Measurements from ENCODE around the gene CASKIN2. TPM values are rescaled to one million over a fixed set of nuclear protein-coding genes. Genes with fewer than 3 reads are reported as not detected.

Gene CASKIN2
- total and polyA plus RNA-seq, 2 of the 4 experiments (the other 2 are of a cell fraction) = 2.9 to 6.9 TPM

DNA sequence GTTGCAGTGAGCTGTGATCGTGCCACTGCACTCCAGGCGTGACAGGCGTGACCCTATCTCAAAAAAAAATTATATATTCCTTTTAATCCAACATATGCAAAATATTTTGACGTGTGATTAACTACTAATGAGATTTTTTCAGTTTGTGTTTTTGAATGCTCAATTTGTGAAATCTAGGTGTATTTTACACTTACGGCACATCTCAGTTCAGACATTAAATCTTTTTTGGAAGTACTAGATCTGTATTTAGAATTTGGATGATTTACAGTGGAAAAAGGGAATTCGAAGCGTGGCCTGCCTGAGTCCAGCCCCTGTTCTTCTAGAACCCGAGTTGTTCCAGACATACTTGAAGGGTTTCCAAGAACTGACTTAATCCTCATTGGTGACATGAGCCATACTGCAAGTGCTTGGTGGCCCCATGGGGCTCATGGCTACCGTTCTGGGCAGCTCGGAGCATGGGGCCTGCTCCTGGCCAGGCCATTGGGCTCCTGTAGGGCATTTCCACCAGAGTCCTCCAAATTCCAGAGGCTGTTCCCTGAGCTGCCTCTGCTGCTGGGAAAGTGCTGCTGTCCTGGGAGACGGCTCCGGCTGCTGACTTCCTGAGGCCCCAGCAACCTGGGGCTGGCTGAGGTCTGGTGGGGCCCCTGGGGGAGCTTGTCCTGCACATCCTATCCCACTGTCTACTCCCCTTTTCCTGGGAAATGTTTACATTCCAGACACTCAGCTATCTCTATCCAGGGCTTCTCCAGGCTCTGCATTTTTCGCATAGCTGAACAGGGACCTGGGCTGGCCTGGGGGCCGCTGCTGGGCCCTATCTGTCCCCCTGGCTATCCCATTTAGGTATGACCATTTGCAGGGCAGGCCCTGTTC, 37.3 kb upstream of the CASKIN2 start:
- peak overlapping the region; percentile 61 for H3K4ac ChIP-seq (ENCODE audit: low read depth, low read length)
- H3K4me3 ChIP-seq (ENCODE audit: insufficient read depth, low read depth, low read length) = no peak overlapping the region
- H3K56ac ChIP-seq (ENCODE audit: extremely low read depth, insufficient read depth, low read length) = no peak overlapping the region
- DNase-seq (peak; percentile 20), ATAC-seq (ENCODE audit: low read depth) (peak; percentile 81)
- peak overlapping the region; percentile 1 for H2BK5ac ChIP-seq (ENCODE audit: low read depth, low read length, poor library complexity, severe bottlenecking)
- H4K20me1 ChIP-seq (ENCODE audit: insufficient read depth, low read length) = no peaks in the 10 kb centered on the region
- ChIA-PET POLR2A (ENCODE audit: unreplicated experiment) (no interaction called here), CTCF (interaction anchor here (0.6 to 1.2 kb wide), 2 partner anchors 18 to 36 kb away, joined by 3 read pairs; partner anchors contain the start of gene TSEN54)
- no TSS peak for BruUV-seq (replicated peaks)
- H3K79me1 ChIP-seq (ENCODE audit: low read depth in 1 of 2, low read length in 2 of 2) = no peaks in the 10 kb centered on the region
- peak overlapping the region; percentile 87 for H2AFZ ChIP-seq (replicated peaks; ENCODE audit: low read length, poor library complexity)
- H3K14ac ChIP-seq (replicated peaks; ENCODE audit: low read depth, low read length) = peak overlapping the region; percentile 17; the same call in 1 of the 2 replicates
- in situ Hi-C loops (cut with MboI; ENCODE audit: low sequenced_read_pairs) = no loop called here
- peak overlapping the region; percentile 61; the same call in 1 of the 2 replicates for H3K18ac ChIP-seq (ENCODE audit: low read depth, low read length)
- peaks cover 11% of the 10 kb centered on the region; the same call in 1 of the 2 replicates for H3K9me1 ChIP-seq (ENCODE audit: insufficient read depth, low read length)
- peak overlapping the region; percentile 21; the same call in 1 of the 2 replicates for H2BK20ac ChIP-seq (ENCODE audit: low read depth, low read length)
- no peak for TF ChIP-seq RFX5 (IDR thresholded peaks at IDR 0.05; ENCODE audit: low read depth, low read length)
- TF ChIP-seq, protein P1, sequence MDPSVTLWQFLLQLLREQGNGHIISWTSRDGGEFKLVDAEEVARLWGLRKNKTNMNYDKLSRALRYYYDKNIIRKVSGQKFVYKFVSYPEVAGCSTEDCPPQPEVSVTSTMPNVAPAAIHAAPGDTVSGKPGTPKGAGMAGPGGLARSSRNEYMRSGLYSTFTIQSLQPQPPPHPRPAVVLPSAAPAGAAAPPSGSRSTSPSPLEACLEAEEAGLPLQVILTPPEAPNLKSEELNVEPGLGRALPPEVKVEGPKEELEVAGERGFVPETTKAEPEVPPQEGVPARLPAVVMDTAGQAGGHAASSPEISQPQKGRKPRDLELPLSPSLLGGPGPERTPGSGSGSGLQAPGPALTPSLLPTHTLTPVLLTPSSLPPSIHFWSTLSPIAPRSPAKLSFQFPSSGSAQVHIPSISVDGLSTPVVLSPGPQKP (IDR thresholded peaks at IDR 0.05; ENCODE audit: borderline replicate concordance, low read depth, low read length) = no peak
- TF ChIP-seq MAFK (IDR thresholded peaks at IDR 0.05; ENCODE audit: low read depth, low read length) = no peak
- TF ChIP-seq, protein P2, sequence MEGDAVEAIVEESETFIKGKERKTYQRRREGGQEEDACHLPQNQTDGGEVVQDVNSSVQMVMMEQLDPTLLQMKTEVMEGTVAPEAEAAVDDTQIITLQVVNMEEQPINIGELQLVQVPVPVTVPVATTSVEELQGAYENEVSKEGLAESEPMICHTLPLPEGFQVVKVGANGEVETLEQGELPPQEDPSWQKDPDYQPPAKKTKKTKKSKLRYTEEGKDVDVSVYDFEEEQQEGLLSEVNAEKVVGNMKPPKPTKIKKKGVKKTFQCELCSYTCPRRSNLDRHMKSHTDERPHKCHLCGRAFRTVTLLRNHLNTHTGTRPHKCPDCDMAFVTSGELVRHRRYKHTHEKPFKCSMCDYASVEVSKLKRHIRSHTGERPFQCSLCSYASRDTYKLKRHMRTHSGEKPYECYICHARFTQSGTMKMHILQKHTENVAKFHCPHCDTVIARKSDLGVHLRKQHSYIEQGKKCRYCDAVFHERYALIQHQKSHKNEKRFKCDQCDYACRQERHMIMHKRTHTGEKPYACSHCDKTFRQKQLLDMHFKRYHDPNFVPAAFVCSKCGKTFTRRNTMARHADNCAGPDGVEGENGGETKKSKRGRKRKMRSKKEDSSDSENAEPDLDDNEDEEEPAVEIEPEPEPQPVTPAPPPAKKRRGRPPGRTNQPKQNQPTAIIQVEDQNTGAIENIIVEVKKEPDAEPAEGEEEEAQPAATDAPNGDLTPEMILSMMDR (conservative IDR thresholded peaks at IDR 0.05; ENCODE audit: low read depth, low read length) = no peak
- dilution Hi-C loops (cut with HindIII; ENCODE audit: low sequenced_read_pairs, unreplicated experiment) = no loop called here
- H3K4me1 ChIP-seq (ENCODE audit: control insufficient read depth, insufficient read depth, low read length) = peaks cover 11% of the 10 kb centered on the region
- peak overlapping the region; percentile 48; the same call in 1 of the 2 replicates for H4K91ac ChIP-seq (ENCODE audit: insufficient read depth, low read depth, low read length)
- H2BK120ac ChIP-seq (ENCODE audit: low read depth, low read length) = peak overlapping the region; percentile 43
- H3K36me3 ChIP-seq (ENCODE audit: control insufficient read depth, insufficient read depth, low read length) = no peaks in the 10 kb centered on the region
- H4K5ac ChIP-seq (ENCODE audit: low read depth, low read length) = peak overlapping the region; percentile 74; the same call in 1 of the 2 replicates
- H2AK5ac ChIP-seq (ENCODE audit: low read depth, low read length) = no peak overlapping the region; the same call in 1 of the 2 replicates
- peak overlapping the region; percentile 69; the same call in 1 of the 2 replicates for H3K27ac ChIP-seq (ENCODE audit: insufficient read depth, low read length)
- WGBS, 2 experiments (ENCODE audit: extremely low coverage in 2 of 2, insufficient read length in 1 of 2) = 60% methylated on average over 7 of the region's 14 CpGs; no CpG with 5 or more reads in 1 of the 2 experiments
- peak overlapping the region; percentile 52 for H3K4me2 ChIP-seq (ENCODE audit: low read depth, low read length)
- peaks cover 10% of the 10 kb centered on the region for H3K27me3 ChIP-seq (ENCODE audit: control insufficient read depth, insufficient read depth, low read length)
- no peaks in the 10 kb centered on the region for H3K9me3 ChIP-seq (ENCODE audit: control insufficient read depth, insufficient read depth, low read length)
- 0 out of 2 replicates have a peak overlapping the region, but pooled peaks have one; percentile 13 for H3K23ac ChIP-seq (ENCODE audit: low read depth, low read length)
- H4K8ac ChIP-seq (ENCODE audit: low read depth in 2 of 2, low read length in 2 of 2) = peak overlapping the region; percentile 48 to 84; a peak in 3 of 4 replicates
- H2AK9ac ChIP-seq (replicated peaks; ENCODE audit: low read depth, low read length, poor library complexity) = peak overlapping the region; percentile 69
- intact Hi-C loops (cut with micrococcal nuclease) = no loop called here
- H3K9ac ChIP-seq (ENCODE audit: low read depth, low read length) = peak overlapping the region; percentile 54
- H2BK15ac ChIP-seq (ENCODE audit: low read depth, low read length) = no peak overlapping the region; the same call in 2 of the 3 replicates

All from IMR-90 (cell line).